Measurements from ENCODE around the gene RPL22L1. TPM values are rescaled to one million over a fixed set of nuclear protein-coding genes. Genes with fewer than 3 reads are reported as not detected.
A peak's percentile ranks its signal among the peaks of the same experiment; 100 is the strongest.

Gene RPL22L1
- polyA plus RNA-seq, 2 of the 4 experiments (the other 2 are of a cell fraction) = 258 to 309 TPM

- peak in 1 of 2 experiments; percentile 23; a peak in 1 of 4 replicates for TF ChIP-seq CEBPB (IDR thresholded peaks at IDR 0.05)
- no peak for TF ChIP-seq NFE2L2 (conservative IDR thresholded peaks at IDR 0.05; ENCODE audit: low read length)
- ATAC-seq (peak; percentile 48 to 64; a peak in 5 of 6 replicates), DNase-seq (ENCODE audit: low read depth in 1 of 2, low spot score in 1 of 2) (peak in 1 of 2 experiments; percentile 15), FAIRE-seq (no peak)
- ChIA-PET CTCF (no interaction called here), POLR2A (interaction anchor here (0.6 to 3.0 kb wide), 2 partner anchors 38 to 55 kb away, joined by 3 to 24 read pairs; partner anchors contain the start of gene RPL22L1)
- Histone ChIP-seq H3K4me2 (peak overlapping the region; percentile 87), H3K27ac (peak overlapping the region; percentile 73 to 92), H3K4me1 (peaks cover 14% of the 10 kb centered on the region), H3K4me3 (peak overlapping the region; percentile 70), H3K9me3 (peaks cover 10% of the 10 kb centered on the region; the same call in 2 of the 3 replicates)
- WGBS (ENCODE audit: missing lambda C conversion rate) = 41% methylated on average over 12 of the region's 33 CpGs
Observed at GRCh38 chr3:170907637-170908234, 37.7 kb upstream of the RPL22L1 start.

DNA sequence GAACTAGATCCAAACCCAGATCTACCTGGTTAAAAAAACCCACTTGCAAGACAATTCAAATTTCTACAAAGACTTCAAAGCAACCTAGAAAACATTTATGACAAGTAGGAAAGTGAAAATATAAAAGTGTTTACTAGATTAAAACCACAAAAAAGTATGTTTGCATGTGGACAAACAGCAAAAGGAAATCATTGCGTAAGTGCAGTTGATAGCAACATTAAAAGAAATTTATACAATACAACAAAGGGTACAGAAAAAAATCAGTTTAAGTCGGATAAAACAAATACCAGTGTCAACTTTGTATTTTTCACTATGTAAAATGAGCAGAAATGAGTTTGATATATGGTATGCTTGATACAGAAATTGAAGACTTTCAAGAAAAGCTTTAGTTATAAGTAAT, 35.9 kb upstream of the RPL22L1 start:
- FAIRE-seq (no peak), ATAC-seq (no peak), DNase-seq (ENCODE audit: low read depth in 1 of 2, low spot score in 1 of 2) (no peak)
- Histone ChIP-seq H3K4me1 (peaks cover 14% of the 10 kb centered on the region), H3K4me2 (no peak overlapping the region), H3K27ac (no peak overlapping the region), H3K9me3 (peaks cover 10% of the 10 kb centered on the region; the same call in 2 of the 3 replicates), H3K4me3 (no peak overlapping the region)
- WGBS (ENCODE audit: missing lambda C conversion rate) = 79% methylated on average over 2 of the region's 2 CpGs
- ChIA-PET CTCF (interaction anchor here (1.2 kb wide), 1 partner anchor 16 kb away, joined by 3 read pairs; no protein-coding TSS in a partner anchor), POLR2A (no interaction called here)
- no peak for TF ChIP-seq SREBF2 (IDR thresholded peaks at IDR 0.05)
- peak in 1 of 2 experiments; percentile 26; a peak in 1 of 4 replicates for TF ChIP-seq CEBPB (IDR thresholded peaks at IDR 0.05)

DNA sequence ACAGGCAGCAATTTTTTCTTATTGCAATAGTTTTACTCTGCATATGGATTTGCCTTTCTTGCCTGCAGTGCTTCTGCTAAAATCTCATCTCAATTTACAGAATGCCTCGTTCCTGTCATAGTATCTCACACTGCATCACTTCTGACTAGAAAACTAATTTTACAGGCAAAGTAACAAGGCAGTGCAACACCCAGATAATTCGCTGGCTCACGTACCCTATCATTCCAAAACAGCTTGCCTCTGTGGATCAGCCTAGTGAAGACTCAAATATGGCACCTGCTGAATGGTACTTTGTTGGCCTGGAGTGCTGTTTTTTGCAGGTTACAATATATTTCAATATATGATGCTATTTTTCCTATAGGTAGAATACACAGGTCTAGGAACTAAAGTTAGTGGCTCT, 33.1 kb upstream of the RPL22L1 start:
- H3K4me2 ChIP-seq = no peak overlapping the region
- no peak overlapping the region for H3K27ac ChIP-seq
- ChIA-PET POLR2A (no interaction called here), CTCF (no interaction called here)
- TF ChIP-seq, protein P1, sequence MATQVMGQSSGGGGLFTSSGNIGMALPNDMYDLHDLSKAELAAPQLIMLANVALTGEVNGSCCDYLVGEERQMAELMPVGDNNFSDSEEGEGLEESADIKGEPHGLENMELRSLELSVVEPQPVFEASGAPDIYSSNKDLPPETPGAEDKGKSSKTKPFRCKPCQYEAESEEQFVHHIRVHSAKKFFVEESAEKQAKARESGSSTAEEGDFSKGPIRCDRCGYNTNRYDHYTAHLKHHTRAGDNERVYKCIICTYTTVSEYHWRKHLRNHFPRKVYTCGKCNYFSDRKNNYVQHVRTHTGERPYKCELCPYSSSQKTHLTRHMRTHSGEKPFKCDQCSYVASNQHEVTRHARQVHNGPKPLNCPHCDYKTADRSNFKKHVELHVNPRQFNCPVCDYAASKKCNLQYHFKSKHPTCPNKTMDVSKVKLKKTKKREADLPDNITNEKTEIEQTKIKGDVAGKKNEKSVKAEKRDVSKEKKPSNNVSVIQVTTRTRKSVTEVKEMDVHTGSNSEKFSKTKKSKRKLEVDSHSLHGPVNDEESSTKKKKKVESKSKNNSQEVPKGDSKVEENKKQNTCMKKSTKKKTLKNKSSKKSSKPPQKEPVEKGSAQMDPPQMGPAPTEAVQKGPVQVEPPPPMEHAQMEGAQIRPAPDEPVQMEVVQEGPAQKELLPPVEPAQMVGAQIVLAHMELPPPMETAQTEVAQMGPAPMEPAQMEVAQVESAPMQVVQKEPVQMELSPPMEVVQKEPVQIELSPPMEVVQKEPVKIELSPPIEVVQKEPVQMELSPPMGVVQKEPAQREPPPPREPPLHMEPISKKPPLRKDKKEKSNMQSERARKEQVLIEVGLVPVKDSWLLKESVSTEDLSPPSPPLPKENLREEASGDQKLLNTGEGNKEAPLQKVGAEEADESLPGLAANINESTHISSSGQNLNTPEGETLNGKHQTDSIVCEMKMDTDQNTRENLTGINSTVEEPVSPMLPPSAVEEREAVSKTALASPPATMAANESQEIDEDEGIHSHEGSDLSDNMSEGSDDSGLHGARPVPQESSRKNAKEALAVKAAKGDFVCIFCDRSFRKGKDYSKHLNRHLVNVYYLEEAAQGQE (IDR thresholded peaks at IDR 0.05) = no peak
- TF ChIP-seq BCL3 (IDR thresholded peaks at IDR 0.05) (no peak), JUN (IDR thresholded peaks at IDR 0.05) (no peak), HMGXB4 (CRISPR knock-in tag; IDR thresholded peaks at IDR 0.05; ENCODE audit: borderline replicate concordance) (no peak), HOXB5 (CRISPR knock-in tag; IDR thresholded peaks at IDR 0.05) (no peak), FOSL2 (IDR thresholded peaks at IDR 0.05) (no peak), FOSL2 (CRISPR knock-in tag; IDR thresholded peaks at IDR 0.05) (no peak), EHF (CRISPR knock-in tag; IDR thresholded peaks at IDR 0.05) (no peak), MAZ (IDR thresholded peaks at IDR 0.05; ENCODE audit: borderline replicate concordance, low read depth, low read length) (no peak), ZSCAN20 (CRISPR knock-in tag; IDR thresholded peaks at IDR 0.05) (no peak), NFE2L2 (conservative IDR thresholded peaks at IDR 0.05; ENCODE audit: low read length) (no peak), SREBF2 (IDR thresholded peaks at IDR 0.05) (no peak), MAFK (IDR thresholded peaks at IDR 0.05; ENCODE audit: partially characterized antibody) (no peak), ZNF302 (CRISPR knock-in tag; IDR thresholded peaks at IDR 0.05) (no peak), RARB (CRISPR knock-in tag; IDR thresholded peaks at IDR 0.05) (no peak), HDAC2 (IDR thresholded peaks at IDR 0.05) (no peak), CBX2 (IDR thresholded peaks at IDR 0.05; ENCODE audit: borderline replicate concordance, low read depth) (no peak), RFX5 (IDR thresholded peaks at IDR 0.05) (no peak), HOXB13 (CRISPR knock-in tag; IDR thresholded peaks at IDR 0.05; ENCODE audit: low read depth) (no peak)
- WGBS (ENCODE audit: missing lambda C conversion rate) = 98% methylated on average over 3 of the region's 3 CpGs
- DNase-seq (ENCODE audit: low read depth in 1 of 2, low spot score in 1 of 2) (no peak), FAIRE-seq (no peak), ATAC-seq (no peak)
- no peak overlapping the region for H3K4me3 ChIP-seq
- no peaks in the 10 kb centered on the region for H3K9me3 ChIP-seq
- peaks cover 14% of the 10 kb centered on the region for H3K4me1 ChIP-seq

All from A549 (cell line).